ENCODE measurements around the gene SMAD7. TPM values are rescaled to one million over a fixed set of nuclear protein-coding genes. Genes with fewer than 3 reads are reported as not detected.

The SMAD7 gene
- total RNA-seq, 4 donors from 2014 or later: 9.1 to 13.4 (median 10.8) TPM

DNA sequence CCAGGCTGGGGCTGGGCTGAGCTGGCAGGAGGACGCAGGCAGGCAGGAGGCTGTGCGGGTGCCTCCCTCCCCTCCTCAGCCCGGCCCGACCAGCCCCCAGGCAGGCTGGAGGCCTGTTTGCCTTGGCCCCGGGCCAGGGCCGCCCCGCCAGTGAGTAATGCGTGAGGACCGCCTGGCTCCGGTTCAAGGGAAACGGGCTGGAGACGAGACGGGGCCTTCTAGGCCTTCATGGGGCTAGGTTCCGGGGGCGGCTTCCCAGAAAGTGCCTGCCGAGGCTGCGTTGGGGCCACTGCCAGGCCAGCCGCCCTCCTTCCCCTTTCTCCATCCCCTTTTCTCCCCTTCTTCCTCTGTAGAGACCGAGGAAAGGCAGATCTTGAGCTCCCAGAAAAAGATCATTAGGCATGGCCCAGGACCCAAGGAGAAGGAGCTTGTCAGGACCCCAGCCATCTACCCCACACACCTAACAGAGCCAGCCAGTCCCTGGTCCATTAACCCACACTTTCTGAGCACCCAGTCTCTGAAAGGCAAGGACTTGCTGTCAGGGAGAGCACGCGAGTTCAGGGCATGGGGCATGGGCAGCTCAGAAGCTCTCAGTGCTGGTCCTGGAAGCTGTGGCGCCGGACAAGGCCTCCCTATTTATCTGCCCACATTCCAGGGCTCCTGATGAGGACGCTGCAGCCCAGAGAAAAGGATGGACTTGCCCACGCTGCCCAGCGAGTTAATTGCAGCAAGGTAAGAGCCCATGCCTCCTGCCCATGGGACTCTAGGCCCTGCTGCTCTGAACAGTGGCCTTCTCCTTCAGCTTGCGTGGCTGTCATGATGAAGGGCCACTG, 48.5 kb downstream of the SMAD7 start:
- no peak overlapping the region for H3K4me3 ChIP-seq
- peak overlapping the region; percentile 20 to 46 (median 32) for H3K27ac ChIP-seq

GRCh38 chr18:48901145-48902022, 49.4 kb downstream of the SMAD7 start:
- intact Hi-C loops (cut with DNase I; ENCODE audit: low total_unique reads): no loop called here
- Histone ChIP-seq H3K27ac (peak overlapping the region in 2 of 4 donors; percentile 20 to 46), H3K4me1 (peaks cover 6 to 11% of the 10 kb centered on the region in 2 donors), H3K36me3 (no peaks in the 10 kb centered on the region), H3K4me3 (no peak overlapping the region), H3K27me3 (no peaks in the 10 kb centered on the region), H3K9me3 (no peaks in the 10 kb centered on the region)
- ATAC-seq (no peak), DNase-seq (no peak)
- TF ChIP-seq, protein P1, sequence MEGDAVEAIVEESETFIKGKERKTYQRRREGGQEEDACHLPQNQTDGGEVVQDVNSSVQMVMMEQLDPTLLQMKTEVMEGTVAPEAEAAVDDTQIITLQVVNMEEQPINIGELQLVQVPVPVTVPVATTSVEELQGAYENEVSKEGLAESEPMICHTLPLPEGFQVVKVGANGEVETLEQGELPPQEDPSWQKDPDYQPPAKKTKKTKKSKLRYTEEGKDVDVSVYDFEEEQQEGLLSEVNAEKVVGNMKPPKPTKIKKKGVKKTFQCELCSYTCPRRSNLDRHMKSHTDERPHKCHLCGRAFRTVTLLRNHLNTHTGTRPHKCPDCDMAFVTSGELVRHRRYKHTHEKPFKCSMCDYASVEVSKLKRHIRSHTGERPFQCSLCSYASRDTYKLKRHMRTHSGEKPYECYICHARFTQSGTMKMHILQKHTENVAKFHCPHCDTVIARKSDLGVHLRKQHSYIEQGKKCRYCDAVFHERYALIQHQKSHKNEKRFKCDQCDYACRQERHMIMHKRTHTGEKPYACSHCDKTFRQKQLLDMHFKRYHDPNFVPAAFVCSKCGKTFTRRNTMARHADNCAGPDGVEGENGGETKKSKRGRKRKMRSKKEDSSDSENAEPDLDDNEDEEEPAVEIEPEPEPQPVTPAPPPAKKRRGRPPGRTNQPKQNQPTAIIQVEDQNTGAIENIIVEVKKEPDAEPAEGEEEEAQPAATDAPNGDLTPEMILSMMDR (IDR thresholded peaks at IDR 0.05 in 4 of 5, conservative IDR thresholded peaks at IDR 0.05 in 1 of 5): no peak
- TF ChIP-seq POLR2A (IDR thresholded peaks at IDR 0.05): no peak
- in situ Hi-C loops (cut with MboI; ENCODE audit: low sequenced_read_pairs in 4 of 4): no loop called here

More for the DNA sequence above, 48.5 kb downstream of the SMAD7 start:
- ATAC-seq: peak in 1 of 2 donors; percentile 18
- Histone ChIP-seq H3K9me3 (no peaks in the 10 kb centered on the region), H3K27me3 (no peaks in the 10 kb centered on the region), H3K4me1 (peaks cover 6 to 11% of the 10 kb centered on the region in 2 donors), H3K36me3 (no peaks in the 10 kb centered on the region)
- in situ Hi-C loops (cut with MboI; ENCODE audit: low sequenced_read_pairs in 4 of 4): no loop called here
- peak in 1 of 2 donors; percentile 36 for DNase-seq
- no peak for TF ChIP-seq POLR2A (IDR thresholded peaks at IDR 0.05)
- TF ChIP-seq, protein P1 (IDR thresholded peaks at IDR 0.05 in 4 of 5, conservative IDR thresholded peaks at IDR 0.05 in 1 of 5): no peak
- intact Hi-C loops (cut with DNase I; ENCODE audit: low total_unique reads): no loop called here

DNA sequence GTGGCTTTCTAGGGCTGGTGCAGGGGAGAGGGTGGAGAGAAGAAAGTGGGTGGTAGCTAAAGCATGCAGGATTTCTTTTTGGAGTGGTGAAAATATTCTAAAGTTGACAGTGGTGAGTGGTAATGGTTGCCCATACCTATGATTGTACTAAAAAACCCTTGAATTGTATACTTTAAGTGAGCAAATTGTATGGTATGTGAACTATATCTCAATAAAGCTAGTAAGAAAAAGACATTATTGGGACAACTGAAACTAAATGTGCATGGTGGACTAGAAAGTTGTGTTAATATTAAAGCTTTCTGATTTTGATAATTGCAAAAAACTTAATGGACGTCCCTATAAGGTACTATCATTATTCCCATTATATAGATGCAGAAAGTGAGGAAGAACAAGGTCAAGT, 50.3 kb downstream of the SMAD7 start:
- intact Hi-C loops (cut with DNase I; ENCODE audit: low total_unique reads) (no loop called here), in situ Hi-C loops (cut with MboI; ENCODE audit: low sequenced_read_pairs in 4 of 4) (no loop called here)
- ATAC-seq: no peak
- TF ChIP-seq POLR2A (IDR thresholded peaks at IDR 0.05): no peak
- TF ChIP-seq, protein P1 (IDR thresholded peaks at IDR 0.05 in 4 of 5, conservative IDR thresholded peaks at IDR 0.05 in 1 of 5): no peak
- DNase-seq: no peak
- H3K4me3 ChIP-seq: no peak overlapping the region
- peaks cover 6 to 11% of the 10 kb centered on the region in 2 donors for H3K4me1 ChIP-seq
- H3K9me3 ChIP-seq: no peaks in the 10 kb centered on the region
- H3K36me3 ChIP-seq: no peaks in the 10 kb centered on the region
- no peaks in the 10 kb centered on the region for H3K27me3 ChIP-seq
- H3K27ac ChIP-seq: no peak overlapping the region

DNA sequence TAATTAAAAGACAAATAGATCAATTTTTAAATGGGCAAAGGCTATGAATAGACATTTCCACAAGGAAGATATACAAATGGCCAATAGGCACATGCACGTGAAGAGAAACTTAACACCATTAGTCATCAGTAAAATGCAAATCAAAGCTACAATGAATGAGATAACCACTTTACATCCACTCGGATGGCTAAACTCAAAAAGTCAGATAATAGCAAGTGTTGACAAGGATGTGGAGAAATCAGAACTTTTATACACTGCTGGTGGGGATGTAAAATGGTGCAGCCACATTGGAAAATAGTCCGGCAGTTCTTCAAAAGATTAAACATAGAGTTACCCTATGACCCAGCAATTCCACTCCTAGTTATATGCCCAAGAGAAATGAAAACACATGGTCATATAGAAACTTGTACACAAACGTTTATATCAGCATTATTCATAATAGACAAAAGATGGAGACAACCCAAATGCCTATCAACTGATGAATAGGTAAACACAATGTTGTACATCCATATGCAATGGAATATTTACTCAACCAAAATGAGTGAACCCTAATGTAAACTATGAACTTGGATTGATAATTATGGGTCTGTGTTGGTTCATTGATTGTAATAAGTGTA, 51.1 kb downstream of the SMAD7 start:
- Histone ChIP-seq H3K4me3 (no peak overlapping the region), H3K4me1 (peaks cover 6 to 11% of the 10 kb centered on the region in 2 donors), H3K36me3 (no peaks in the 10 kb centered on the region), H3K9me3 (no peaks in the 10 kb centered on the region), H3K27me3 (no peaks in the 10 kb centered on the region), H3K27ac (no peak overlapping the region)
- no peak for ATAC-seq
- in situ Hi-C loops (cut with MboI; ENCODE audit: low sequenced_read_pairs in 4 of 4): no loop called here
- no peak for DNase-seq
- intact Hi-C loops (cut with DNase I; ENCODE audit: low total_unique reads): no loop called here
- TF ChIP-seq, protein P1 (IDR thresholded peaks at IDR 0.05 in 4 of 5, conservative IDR thresholded peaks at IDR 0.05 in 1 of 5): no peak
- no peak for TF ChIP-seq POLR2A (IDR thresholded peaks at IDR 0.05)

Measured in gastrocnemius medialis (tissue), 4 donors.